OCI-LY7 (cell line): ENCODE results near the gene MAGI1.

Source experiments
- CTCF ChIP-seq: fragments of 200-600 bp; sonication (generic); conservative IDR thresholded peaks from 2 replicates; pipeline ENCODE4 v1.5.1; 2014; ENCODE audit warnings: mild to moderate bottlenecking, antibody characterized with exemption, low read length, moderate library complexity, mixed read lengths
- EZH2phosphoT487 ChIP-seq: fragments of 200-600 bp; sonication (generic); IDR thresholded peaks from 2 replicates; pipeline ENCODE4 v1.6.1; 2018; ENCODE audit warnings: low read depth, borderline replicate concordance, mild to moderate bottlenecking, mixed run types, antibody characterized with exemption, low read length, moderate library complexity, mixed read lengths

- TF ChIP-seq CTCF: no peak
- no peak for TF ChIP-seq EZH2phosphoT487
Measured at GRCh38 chr3:66014056-66014455, 24.7 kb downstream of the MAGI1 start.
